Measurements from ENCODE around the gene DIRAS1.
"Not testable (repeated sequence)": the region's sequence is repeated elsewhere in the genome, so short reads cannot be mapped to it uniquely, and the experiment has no call there.

Gene DIRAS1

DNA sequence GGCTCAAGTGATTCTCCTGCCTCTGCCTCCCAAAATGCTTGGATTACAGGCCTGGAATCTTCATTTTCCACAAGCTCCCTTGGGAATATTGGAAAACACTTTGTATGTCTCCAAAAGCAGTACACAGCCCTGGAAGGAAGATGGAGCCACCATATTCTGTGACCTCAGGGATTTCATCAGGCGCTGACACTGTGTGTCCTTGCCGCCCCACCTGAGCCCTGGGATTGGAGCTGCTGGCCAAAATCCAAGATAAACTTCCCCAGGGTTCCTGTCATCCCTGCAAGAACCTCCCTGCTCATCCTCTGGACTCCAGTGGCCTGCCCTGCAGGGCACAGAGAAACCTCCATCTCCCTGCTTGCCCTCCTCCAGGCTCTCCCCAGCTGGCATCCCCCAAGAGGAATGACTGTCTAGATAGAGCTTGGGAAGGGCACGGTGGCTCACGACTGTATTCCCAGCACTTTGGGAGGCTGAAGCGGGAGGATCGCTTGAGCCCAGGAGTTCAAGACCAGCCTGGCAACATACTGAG lies 17.4 kb downstream of the DIRAS1 start:
- DNase-seq, result no peak

DNA sequence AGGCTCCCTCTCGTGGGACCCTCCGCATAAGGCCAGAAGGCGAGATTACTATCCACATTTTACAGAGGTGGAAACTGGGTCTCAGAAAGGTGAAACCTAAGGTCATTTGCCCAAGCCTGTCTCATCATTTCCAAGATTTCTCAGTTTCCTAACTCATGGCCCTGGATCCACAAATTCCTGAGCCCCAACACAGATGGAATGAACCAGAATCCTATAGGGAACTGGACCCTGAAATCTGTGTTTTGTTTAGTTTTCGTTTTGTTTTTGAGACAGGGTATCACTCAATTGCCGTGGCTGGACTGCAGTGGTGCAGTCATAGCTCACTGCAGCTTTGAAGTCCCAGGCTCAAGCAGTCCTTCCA lies 18.1 kb downstream of the DIRAS1 start:
- DNase-seq, result no peak

DNA sequence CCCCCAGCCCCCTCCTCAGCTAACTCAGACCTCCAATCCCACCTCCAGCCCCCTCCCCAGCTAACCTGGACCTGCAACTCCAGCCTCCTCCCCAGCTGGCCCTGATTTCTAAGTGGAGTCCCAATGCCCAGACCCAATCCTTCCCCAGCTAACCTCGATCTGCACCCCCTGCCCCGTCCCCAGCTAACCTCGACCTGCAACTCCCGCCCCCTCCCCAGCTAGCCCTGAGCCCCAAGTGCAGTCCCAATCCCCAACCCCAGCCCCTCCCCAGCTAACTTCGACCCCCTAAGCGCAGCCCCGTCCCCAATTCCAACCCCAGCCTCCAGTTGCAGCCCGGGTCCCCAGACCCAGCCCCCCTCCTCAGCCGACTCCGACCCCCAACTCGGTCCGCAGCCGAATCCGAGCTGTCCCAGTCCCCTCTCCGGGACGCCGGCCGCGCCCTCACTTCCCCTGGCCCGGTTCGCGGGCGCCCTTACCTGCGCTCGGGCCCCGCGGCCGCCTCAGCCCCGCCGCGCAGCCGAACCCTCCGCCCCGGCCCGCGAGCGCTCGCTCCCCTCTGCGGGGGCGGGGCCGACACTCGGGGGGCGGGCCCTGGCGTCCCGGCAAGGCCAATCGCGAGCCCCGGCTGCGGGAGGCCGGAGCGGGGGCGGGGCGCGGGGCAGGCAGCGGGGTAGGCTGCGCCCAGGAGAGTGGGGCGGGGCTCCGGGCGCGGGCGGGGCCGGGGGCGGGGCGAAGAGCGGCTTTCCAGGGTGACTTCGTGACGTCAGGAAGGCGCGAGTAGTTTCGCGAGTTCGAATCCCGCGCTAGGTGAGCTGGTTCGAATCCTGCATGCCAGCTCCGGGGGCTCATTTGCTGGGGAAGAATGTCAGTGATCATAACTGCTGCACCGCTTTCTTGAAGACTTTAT lies 18.7 kb downstream of the DIRAS1 start, which contains the start of gene GNG7:
TSS of gene GNG7 (minus strand) at position 525 of the 907 bp plus-strand sequence. CDS start 182,006 bp downstream, outside the sequence.
- DNase-seq, result peak; percentile 95

DNA sequence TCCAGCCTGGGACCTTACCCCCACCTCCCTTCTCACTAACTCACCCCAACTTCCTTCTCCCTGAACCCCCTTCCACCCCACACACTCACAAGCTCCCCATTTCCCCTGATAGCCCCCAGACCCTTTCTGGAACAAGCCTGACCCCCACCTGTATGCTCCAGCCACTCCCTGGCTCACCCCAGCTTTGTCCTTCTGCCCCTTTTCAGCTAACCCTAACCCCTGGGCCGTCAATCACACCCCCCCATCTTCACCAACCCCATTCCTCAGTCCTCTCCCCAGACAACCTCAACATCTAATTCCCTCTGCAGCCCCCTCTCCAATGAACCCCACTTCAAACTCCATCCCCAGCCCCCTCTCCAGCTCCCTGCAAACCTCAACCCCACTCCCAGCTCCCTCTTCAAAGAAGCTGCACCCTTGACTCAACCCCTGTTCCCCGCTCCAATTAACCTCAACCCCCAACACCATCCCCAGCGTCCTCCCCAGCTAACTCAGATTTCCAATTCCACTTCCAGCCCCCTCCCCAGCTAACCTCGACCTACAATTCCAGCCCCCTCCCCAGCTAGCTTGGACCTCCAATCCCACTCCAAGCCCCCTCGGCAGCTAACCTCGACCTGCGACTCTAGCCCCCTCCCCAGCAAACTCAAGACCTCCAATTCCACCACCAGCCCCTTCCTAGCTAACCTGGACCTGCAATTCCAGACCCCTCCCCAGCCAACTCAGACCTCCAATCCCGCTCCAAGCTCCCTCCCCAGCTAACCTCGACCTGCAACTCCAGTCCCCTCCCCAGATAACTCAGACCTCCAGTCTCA lies 19.6 kb downstream of the DIRAS1 start:
- no peak for DNase-seq

DNA sequence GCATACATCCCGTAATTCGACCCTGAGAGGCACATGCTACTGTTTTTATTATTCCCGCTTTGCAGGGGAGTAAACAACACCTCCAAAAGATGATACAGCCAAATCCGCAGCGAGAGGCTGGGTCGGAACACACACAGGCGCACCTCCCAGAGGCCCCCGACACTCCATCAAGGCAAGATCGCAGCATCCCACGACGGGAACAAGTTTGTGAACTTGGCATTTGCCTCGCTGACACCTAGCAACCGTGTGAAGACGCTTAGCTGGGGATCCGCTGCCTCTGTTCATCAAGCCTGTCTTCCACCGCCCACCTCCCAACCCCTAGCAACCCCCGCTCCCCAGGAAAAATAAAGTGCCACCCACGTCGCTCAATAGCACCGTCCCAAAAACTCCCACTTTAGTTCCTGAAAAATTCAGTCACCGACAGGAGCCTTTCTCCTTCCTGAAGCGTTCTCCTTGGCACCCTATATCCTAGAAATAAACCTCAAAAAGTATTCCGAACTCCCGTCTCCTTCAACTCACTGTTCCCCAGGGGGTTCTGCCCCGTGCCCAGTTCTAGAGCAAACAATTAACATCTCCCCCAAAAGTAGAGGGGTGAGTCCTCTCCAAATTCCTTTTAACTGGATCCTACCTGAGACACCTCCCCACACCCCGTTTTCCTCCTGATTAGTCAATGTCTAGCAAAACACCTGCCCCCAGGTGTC lies 20.4 kb downstream of the DIRAS1 start:
- no peak for DNase-seq

DNA sequence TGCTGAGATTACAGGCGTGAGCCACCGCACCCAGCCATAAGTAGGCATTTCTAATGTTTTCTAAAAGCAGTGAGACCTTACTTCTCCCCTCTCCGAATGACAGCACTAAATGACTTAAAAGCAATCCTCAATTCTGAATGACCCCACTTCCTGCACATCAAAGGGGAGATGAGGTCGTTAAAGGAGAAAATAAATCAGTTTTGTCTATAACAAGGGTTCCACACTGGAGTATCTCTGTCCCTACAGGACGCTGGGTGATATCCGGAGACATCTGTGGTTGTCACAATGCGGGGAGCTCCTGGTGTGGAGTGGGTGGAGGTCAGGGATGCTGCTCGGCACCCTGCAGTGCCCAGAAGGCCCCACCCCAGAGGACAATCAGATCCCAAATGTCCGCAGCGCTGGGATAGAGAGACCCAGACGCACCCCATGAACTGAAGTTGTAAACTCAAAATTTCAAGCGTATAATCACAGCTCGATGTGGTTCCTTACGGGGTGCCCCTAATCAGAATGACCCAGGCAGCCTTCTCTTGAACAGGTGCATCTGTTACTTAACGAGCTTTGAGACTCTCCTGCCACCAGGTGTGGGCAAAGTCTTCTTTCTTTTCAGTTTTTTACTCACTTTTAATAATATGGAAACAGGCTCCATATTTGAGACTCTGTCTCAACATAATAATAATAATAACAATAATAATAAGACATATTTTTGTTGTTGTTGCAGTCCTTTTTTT lies 21.6 kb downstream of the DIRAS1 start:
- DNase-seq, result no peak

DNA sequence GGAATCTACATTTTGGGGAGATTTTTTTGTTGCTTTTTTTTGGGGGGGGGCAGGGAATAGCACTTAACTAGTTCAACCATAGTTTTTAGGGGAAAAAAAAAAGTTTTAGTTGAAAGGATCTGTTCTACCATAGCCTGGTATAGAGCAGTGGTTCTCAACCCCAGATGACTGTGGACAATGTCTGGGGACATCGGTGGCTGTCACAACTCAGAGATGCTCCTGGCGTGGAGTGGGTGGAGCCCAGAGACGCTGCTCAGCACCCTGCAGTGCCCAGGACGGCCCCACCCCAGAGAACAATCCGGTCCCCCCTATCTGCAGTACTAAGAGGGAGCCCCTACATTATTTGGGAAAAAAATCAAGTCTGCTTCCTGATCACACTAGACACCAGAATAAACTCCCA lies 27.0 kb downstream of the DIRAS1 start:
- no peak for DNase-seq

DNA sequence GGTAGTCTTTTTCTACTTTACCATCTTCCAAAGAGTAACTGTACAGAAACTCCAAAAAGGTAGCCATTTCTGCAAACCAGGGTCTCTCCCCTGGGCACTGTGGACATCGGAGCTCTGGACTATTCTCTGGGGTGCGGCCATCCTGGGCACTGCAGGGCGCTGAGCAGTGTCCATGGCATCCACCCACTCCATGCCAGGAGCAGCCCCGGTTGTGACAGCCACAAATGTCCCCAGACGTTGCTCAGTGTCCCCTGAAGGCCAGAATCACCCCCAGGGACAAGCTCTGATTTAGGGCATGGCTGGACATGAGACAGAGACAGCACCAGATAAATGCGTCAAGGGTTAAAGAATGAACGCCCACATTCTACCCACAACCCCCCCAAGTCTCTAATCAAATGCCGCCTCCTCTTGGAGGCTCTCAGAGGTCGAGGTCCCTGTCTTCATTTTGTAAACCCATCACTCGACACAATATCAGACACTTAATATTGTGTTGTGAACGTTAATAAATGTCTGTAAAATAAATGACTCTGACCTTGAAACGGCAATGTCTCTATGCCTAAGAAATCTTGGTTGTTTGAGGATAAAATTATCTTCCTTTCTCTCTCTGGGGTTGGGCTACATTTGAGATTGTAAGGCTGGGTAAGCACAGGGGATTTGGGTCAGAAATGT lies 27.5 kb downstream of the DIRAS1 start:
- no peak for DNase-seq

DNA sequence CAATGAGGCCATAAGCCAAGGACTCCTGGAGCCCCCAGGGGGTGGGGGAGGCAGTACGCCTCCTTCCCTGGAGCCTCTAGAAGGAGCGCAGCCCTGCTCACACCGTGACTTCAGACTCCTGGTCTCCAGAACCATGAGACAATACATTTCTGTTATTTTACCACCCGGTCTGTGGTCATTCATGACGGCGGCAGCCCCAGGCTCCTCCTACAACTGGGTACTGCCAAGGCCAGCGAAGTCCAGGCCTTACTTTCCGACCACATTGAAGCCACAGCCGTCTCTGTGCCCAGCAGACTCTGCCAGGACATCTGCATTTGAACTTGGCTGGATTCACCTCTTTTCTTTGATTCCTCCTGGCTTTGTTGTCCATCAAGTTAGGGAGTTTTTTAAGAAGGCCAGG lies 29.2 kb downstream of the DIRAS1 start:
- no peak for DNase-seq

DNA sequence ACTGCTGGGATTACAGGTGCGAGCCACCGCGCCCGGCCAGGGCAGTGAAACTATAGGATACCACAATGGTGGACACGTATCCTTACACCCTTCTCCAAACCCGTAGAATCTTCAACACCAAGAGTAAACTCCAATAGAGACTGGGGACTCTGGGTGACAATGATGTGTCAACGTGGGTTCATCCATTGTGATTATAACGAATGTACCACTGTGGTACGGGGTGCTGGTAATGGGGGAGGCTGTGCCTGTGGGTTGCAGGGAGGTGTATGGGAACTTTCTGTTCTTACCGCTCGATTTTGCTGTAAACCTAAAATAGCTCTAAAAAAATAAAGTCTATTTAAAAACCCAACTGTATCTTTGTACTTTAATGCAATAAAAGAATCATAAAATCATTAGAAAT lies 30.3 kb downstream of the DIRAS1 start:
- no peak for DNase-seq

DNA sequence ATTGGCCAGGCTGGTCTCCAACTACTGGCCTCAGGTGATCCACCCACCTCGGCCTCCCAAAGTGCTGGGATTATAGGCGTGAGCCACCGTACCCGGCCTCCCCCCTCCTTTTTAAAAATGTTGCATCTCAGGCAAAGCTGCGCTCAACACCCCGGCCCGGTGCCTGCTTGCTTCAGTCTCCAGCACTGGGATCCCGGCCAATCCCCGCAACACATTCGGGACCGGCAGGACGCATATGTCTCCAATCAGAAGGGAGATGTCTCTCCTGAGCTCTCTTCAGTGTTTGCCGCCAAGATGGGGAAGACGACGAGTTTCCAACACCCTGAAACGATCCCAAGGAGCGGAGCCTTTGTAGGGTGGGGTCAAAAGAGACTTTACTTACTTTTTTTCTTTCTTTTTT lies 34.8 kb downstream of the DIRAS1 start:
- DNase-seq, result no peak

DNA sequence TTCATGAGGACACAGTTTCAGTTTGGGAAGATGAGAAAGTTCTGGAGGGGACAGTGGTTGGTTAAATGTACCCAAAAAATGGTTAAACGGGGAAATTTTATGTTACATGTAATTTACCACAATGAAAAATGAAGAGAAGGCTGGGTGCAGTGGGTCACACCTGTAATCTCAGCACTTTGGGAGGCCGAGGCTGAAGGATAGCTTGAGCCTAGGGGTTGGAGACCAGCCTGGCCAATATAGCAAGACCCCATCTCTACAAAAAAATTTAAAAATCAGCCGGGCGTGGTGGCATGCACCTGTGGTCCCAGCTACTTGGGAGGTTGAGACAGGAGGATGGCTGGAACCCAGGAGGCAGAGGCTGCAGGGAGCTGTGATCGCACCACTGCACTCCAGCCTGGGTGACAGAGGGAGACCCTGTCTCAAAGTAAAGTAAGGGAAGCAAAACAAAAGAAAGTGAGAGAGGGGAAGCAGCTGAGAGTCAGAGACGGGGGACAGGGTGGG lies 35.9 kb downstream of the DIRAS1 start:
- no peak for DNase-seq

DNA sequence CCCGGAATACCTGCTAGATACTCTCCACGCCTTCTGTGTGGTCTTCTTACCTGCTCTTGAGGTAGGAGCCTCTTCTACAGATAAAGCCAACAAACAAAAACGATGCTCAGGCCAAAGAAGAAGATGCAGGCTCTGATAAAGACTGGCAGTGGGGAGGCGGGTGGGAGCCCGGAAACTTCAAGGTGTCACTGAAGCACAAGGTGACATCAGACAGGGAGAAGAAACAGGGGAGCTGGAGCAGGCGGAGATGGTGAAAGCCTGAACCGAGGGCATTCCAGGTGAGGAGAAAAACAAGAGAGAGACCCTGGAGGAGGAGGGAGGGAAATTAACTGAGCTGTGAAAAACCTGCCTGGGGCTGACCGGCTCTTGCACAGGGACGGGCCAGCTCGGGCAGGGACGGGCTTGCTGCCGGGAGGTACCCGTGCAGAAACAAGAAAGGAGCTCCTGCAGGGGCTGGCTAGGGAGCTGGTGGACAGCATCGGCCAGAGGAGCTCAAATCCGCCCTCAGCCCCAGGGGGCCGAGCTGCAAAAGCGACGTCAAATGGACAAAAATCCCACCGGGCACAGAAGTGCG lies 37.7 kb downstream of the DIRAS1 start:
- no peak for DNase-seq

DNA sequence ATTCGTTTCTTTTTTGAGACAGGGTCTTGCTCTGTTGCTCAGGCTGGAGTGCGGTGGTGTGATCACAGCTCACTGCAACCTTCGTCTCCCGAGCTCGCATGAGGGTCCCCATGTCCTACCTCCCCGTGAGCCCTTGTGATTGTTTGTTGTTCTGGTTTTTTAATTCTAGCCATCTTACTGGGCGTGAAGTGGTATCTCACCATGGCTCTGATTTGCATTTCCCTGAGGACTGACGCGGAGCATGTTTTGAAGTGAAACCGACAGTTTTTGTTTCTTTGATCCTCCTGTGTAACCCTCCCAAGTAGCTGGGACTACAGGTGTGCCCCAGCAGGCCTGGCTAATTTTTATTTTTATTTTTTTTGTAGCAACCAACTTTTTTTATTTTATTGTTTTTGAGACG lies 40.4 kb downstream of the DIRAS1 start:
- no peak for DNase-seq

DNA sequence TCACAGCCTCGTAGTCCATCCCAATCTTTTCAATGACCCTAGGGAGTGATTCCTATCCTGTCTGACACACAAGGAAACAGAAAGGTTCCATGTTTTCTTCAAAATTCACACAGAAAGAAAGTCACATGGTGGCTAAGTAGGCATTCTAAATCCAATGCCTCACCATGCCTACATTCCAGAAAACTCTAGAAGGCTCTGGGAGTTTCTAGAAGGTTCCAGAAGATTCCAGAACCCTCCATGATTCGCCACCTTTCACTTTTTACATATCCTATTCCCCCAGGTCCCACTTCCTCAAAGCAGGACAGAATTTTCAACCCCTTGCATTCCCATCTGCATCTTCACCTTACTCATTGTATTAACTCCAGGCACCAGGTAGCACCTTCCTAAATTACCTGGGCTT lies 41.7 kb downstream of the DIRAS1 start:
- DNase-seq, result no peak

DNA sequence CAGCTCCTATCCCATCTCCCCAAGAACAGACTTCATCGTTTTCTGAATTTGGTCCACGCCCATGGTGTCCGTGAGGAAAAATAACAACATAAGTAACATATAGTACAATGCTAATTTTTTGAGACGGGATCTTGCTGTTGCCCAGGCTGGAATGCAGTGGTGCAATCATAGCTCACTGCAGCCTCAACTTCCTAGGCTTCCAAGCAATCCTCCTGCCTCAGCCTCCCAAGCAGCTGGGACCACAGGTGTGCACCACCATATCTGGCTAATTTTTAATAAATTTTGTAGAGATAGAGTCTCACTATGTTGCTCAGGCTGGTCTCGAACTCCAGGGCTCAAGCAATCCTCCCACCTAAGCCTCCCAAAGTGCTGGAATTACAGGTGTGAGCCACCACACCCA lies 42.2 kb downstream of the DIRAS1 start:
- DNase-seq, result not testable (repeated sequence)

DNA sequence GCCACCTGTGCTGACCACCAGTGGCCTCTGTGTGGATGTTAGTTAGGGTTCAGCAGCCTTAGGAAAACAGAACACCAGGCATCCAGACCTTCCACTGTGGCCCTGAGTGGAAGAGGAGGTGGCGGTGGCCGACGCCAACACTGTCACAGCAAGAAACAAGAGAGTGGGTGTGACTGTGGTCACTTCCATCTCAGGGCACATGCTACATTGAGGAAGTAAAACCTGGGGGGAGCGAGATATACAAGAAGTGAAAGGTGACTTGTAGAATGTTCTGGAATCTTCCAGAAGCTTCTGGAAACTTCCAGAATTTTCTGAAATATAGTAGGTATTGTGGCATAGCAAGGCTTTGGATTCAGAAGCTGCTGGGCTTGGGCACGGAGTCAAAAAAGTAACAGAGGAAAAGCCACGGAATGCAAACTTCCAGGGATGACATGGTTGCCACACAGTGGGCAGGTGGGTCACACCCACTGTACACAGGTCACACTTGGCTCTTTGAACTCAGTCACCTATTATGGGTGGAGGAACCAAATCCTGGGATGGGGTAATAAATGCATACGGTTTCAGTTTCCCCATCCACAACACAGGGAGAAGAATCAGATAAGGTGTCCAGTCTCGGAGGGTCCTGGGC lies 43.0 kb downstream of the DIRAS1 start:
- no peak for DNase-seq

DNA sequence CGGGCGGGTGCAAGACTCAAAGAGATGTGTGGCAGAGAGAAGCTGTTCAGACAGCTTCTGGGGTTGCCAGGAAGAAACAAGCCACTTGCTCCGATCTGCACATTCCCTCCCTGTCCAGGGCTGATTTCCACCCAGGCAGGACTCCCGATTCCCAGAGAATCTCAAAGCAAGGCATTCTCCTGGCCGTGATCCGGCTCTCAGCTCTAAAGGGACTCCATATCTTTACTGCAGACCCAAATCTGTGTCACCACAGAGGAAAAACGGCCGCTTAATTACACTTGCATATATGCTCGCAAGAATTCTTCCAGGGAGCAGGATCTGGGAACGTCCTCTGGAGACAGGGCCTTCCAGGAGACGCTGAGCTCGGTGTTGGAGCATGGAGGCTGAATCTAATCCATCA lies 44.3 kb downstream of the DIRAS1 start:
- DNase-seq, result no peak

DNA sequence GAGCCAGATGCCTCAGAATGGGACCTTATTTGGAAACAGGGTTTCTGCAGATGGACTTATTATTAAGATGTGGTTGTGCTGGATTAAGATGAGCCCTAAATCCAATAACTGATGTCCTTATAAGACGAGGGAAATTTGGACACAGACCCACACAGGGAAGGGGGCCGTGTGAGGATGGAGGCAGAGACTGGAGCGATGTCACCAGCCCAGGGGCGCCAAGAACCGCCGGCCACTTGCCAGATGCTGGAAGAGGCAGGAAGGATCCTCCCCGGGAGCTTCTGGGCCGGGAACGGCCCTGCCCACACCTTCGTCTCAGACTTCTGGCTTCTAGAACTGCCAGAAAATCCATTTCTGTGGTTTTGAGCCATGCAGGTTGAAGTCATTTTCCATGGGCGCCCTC lies 45.3 kb downstream of the DIRAS1 start:
- no peak for DNase-seq

DNA sequence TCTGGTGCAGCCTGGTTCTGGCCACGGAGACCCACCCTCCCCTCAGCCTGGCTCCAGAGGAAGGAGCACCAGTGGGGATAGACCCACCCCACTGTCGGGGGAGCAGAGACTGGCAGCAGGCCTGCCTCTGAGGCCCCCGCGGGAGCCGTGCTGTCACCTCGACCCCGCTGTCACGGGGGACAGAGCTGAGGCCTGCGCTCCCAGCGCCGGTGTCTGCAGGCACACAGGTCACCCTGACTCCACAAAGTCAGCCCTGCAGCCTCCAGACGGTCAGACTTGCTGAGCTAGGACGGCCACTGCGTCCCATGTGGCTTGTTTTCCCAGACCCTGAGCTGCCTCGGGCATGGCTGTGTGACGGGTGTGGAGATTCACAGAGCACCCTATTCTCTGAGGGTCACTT lies 51.0 kb downstream of the DIRAS1 start:
- DNase-seq, result no peak
